HG03469 (cell line): ENCODE results near the gene NOX4.
"Not testable (repeated sequence)": the region's sequence is repeated elsewhere in the genome, so short reads cannot be mapped to it uniquely, and the experiment has no call there.

ENCODE experiments used
- ATAC-seq: cut with Tn5 transposase; IDR thresholded peaks from one replicate; pipeline ENCODE4 v1.9.1; 2021; ENCODE audit warnings: mild to moderate bottlenecking, moderate library complexity, moderate number of reproducible peaks; ENCODE audit not compliant: unreplicated experiment

NOX4 gene

GRCh38 chr11:89310607-89311006 lies 180.6 kb downstream of the NOX4 start:
- ATAC-seq = not testable (repeated sequence)

GRCh38 chr11:89309321-89309985 lies 181.7 kb downstream of the NOX4 start:
- not testable (repeated sequence) for ATAC-seq

- not testable (repeated sequence) for ATAC-seq
These were observed 182.9 kb downstream of the NOX4 start for GRCh38 chr11:89308272-89308671.

GRCh38 chr11:89303029-89303428 lies 188.1 kb downstream of the NOX4 start:
- ATAC-seq = not testable (repeated sequence)

- not testable (repeated sequence) for ATAC-seq
These were observed 196.2 kb downstream of the NOX4 start for GRCh38 chr11:89295023-89295422.

GRCh38 chr11:89293965-89294679 lies 197.1 kb downstream of the NOX4 start:
- ATAC-seq = no peak

GRCh38 chr11:89288004-89288403 lies 203.2 kb downstream of the NOX4 start:
- ATAC-seq = not testable (repeated sequence)

- ATAC-seq = not testable (repeated sequence)
These were observed 204.6 kb downstream of the NOX4 start for GRCh38 chr11:89286601-89287000.

GRCh38 chr11:89281032-89281677 lies 210.0 kb downstream of the NOX4 start:
- not testable (repeated sequence) for ATAC-seq

GRCh38 chr11:89279176-89279575 lies 212.0 kb downstream of the NOX4 start:
- ATAC-seq = no peak

- no peak for ATAC-seq
These were observed 215.2 kb downstream of the NOX4 start for GRCh38 chr11:89275966-89276365.
